H9 (cell line): Measurements from ENCODE around the gene ZNF319. TPM values are rescaled to one million over a fixed set of nuclear protein-coding genes. Genes with fewer than 3 reads are reported as not detected.

Source experiments
- DNase-seq: peaks from one replicate; pipeline ENCODE4 v3.0.0-alpha.2; 2017
- H2AFZ ChIP-seq: one replicate; pipeline ENCODE4 v1.6.1; 2013; ENCODE audit warnings: mild to moderate bottlenecking, low read length, control low read depth, moderate library complexity
- H2AK5ac ChIP-seq: 2 replicates; pipeline ENCODE4 v1.6.1; 2013; ENCODE audit warnings: low read length, control low read depth, mixed read lengths; ENCODE audit not compliant: insufficient read length
- H2BK120ac ChIP-seq: one replicate; pipeline ENCODE4 v1.6.1; 2013; ENCODE audit warnings: low read depth, mild to moderate bottlenecking, low read length, control low read depth, inconsistent platforms; ENCODE audit not compliant: poor library complexity, severe bottlenecking
- H2BK12ac ChIP-seq: 2 replicates; pipeline ENCODE4 v1.6.1; 2013; ENCODE audit warnings: low read length, control low read depth, mixed read lengths, low read depth; ENCODE audit not compliant: insufficient read length
- H2BK15ac ChIP-seq: 2 replicates; pipeline ENCODE4 v1.6.1; 2013; ENCODE audit warnings: low read depth, low read length, control low read depth
- H2BK20ac ChIP-seq: one replicate; pipeline ENCODE4 v1.6.1; 2013; ENCODE audit warnings: low read depth, mild to moderate bottlenecking, low read length, control low read depth, inconsistent platforms; ENCODE audit not compliant: poor library complexity, severe bottlenecking
- H2BK5ac ChIP-seq: 2 replicates; pipeline ENCODE4 v1.6.1; 2013; ENCODE audit warnings: low read length, control low read depth, mixed read lengths; ENCODE audit not compliant: insufficient read length
- H3K14ac ChIP-seq: 2 replicates; pipeline ENCODE4 v1.6.1; 2013; ENCODE audit warnings: low read length, control low read depth; ENCODE audit not compliant: insufficient read depth
- H3K18ac ChIP-seq: 2 replicates; pipeline ENCODE4 v1.6.1; 2013; ENCODE audit warnings: low read depth, mild to moderate bottlenecking, mixed read lengths, low read length, control low read depth; ENCODE audit not compliant: insufficient read length
- H3K23ac ChIP-seq: 2 replicates; pipeline ENCODE4 v1.6.1; 2013; ENCODE audit warnings: low read length, control low read depth, mixed read lengths, low read depth; ENCODE audit not compliant: insufficient read length
- H3K23me2 ChIP-seq: 2 replicates; pipeline ENCODE4 v1.6.1; 2013; ENCODE audit warnings: low read depth, mild to moderate bottlenecking, mixed read lengths, low read length, control low read depth; ENCODE audit not compliant: insufficient read length, poor library complexity, severe bottlenecking
- H3K27ac ChIP-seq: 2 replicates; pipeline ENCODE4 v1.5.1; 2013; ENCODE audit warnings: low read length, control low read depth, mixed read lengths, low read depth; ENCODE audit not compliant: insufficient read length
- H3K27me3 ChIP-seq: 2 replicates; pipeline ENCODE4 v1.6.1; 2013; ENCODE audit warnings: low read length, control low read depth, inconsistent platforms; ENCODE audit not compliant: insufficient read depth
- H3K4ac ChIP-seq: 2 replicates; pipeline ENCODE4 v1.6.1; 2013; ENCODE audit warnings: low read depth, mild to moderate bottlenecking, control low read depth, inconsistent platforms, low read length, moderate library complexity
- H3K4me1 ChIP-seq: 2 replicates; pipeline ENCODE4 v1.6.1; 2013; ENCODE audit warnings: low read length, control low read depth, inconsistent platforms; ENCODE audit not compliant: insufficient read depth
- H3K4me2 ChIP-seq: 2 replicates; pipeline ENCODE4 v1.6.1; 2013; ENCODE audit warnings: low read length, control low read depth, mixed read lengths; ENCODE audit not compliant: insufficient read length, insufficient read depth
- H3K56ac ChIP-seq: 2 replicates; pipeline ENCODE4 v1.6.1; 2013; ENCODE audit warnings: low read depth, mild to moderate bottlenecking, mixed read lengths, low read length, control low read depth; ENCODE audit not compliant: insufficient read length
- H3K79me1 ChIP-seq: 2 replicates; pipeline ENCODE4 v1.6.1; 2013; ENCODE audit warnings: low read depth, mild to moderate bottlenecking, moderate library complexity, low read length, control low read depth, inconsistent platforms; ENCODE audit not compliant: insufficient read depth, poor library complexity, severe bottlenecking
- H3K79me2 ChIP-seq: 2 replicates; pipeline ENCODE4 v1.6.1; 2013; ENCODE audit warnings: low read length, control low read depth, inconsistent platforms; ENCODE audit not compliant: insufficient read depth
- H3K9ac ChIP-seq: 2 replicates; pipeline ENCODE4 v1.6.1; 2013; ENCODE audit warnings: low read length, control low read depth, mixed read lengths; ENCODE audit not compliant: insufficient read length; ENCODE audit errors: extremely low read depth
- H3K9me3 ChIP-seq: one replicate; pipeline ENCODE4 v1.6.1; 2013; ENCODE audit warnings: low read depth, low read length, inconsistent platforms; ENCODE audit not compliant: control insufficient read depth
- H3T11ph ChIP-seq: one replicate; pipeline ENCODE4 v1.6.1; 2013; ENCODE audit warnings: mild to moderate bottlenecking, low read length, control low read depth, inconsistent platforms
- H4K20me1 ChIP-seq: one replicate; pipeline ENCODE4 v1.6.1; 2013; ENCODE audit not compliant: control insufficient read depth, insufficient read length, insufficient read depth
- H4K5ac ChIP-seq: 2 replicates; pipeline ENCODE4 v1.6.1; 2013; ENCODE audit warnings: low read depth, mild to moderate bottlenecking, mixed read lengths, low read length, control low read depth; ENCODE audit not compliant: insufficient read length
- H4K8ac ChIP-seq: replicated peaks from 2 replicates; pipeline ENCODE4 v1.6.1; 2013; ENCODE audit warnings: low read length, control low read depth, mixed read lengths, low read depth; ENCODE audit not compliant: insufficient read length
- H4K91ac ChIP-seq: 2 replicates; pipeline ENCODE4 v1.6.1; 2013; ENCODE audit warnings: low read depth, mild to moderate bottlenecking, moderate library complexity, mixed read lengths, low read length, control low read depth; ENCODE audit not compliant: insufficient read length
- H3K27ac Mint-ChIP-seq, 3 experiments: 2 replicates in 2 of 3; 3 replicates in 1 of 3; pipeline ENCODE4 v1.8.0; 2020 to 2021; ENCODE audit warnings: mixed read lengths in 3 of 3, mild to moderate bottlenecking in 1 of 3, moderate library complexity in 1 of 3
- H3K27me3 Mint-ChIP-seq: 2 replicates; pipeline ENCODE4 v1.8.0; 2021; ENCODE audit warnings: low read depth, mild to moderate bottlenecking, moderate library complexity, mixed read lengths
- H3K36me3 Mint-ChIP-seq, 3 experiments: 2 replicates in 2 of 3; 3 replicates in 1 of 3; pipeline ENCODE4 v1.8.0; 2020 to 2021; ENCODE audit warnings: low read depth in 3 of 3, mixed read lengths in 3 of 3; ENCODE audit not compliant: insufficient read depth in 1 of 3
- H3K4me1 Mint-ChIP-seq, 2 experiments: 2 replicates each; pipeline ENCODE4 v1.8.0; 2020; ENCODE audit warnings: mixed read lengths in 2 of 2
- H3K4me3 Mint-ChIP-seq, 2 experiments: 2 replicates in 1 of 2; 3 replicates in 1 of 2; pipeline ENCODE4 v1.8.0; 2020 to 2021; ENCODE audit warnings: mild to moderate bottlenecking in 2 of 2, mixed read lengths in 2 of 2, moderate library complexity in 1 of 2
- H3K9me3 Mint-ChIP-seq, 2 experiments: 2 replicates in 1 of 2; 3 replicates in 1 of 2; pipeline ENCODE4 v1.8.0; 2020; ENCODE audit warnings: mild to moderate bottlenecking in 2 of 2, mixed read lengths in 2 of 2, moderate library complexity in 1 of 2
- WGBS: extraction: QIAGEN DNeasy Blood & Tissue Kit; methylation state at CpG from one replicate; pipeline ENCODE4 v1.1.7; 2013; ENCODE audit warnings: missing lambda C conversion rate, low lambda C conversion rate, mixed read lengths; ENCODE audit not compliant: insufficient read length; ENCODE audit errors: extremely low coverage; 5-methylcytosine and 5-hydroxymethylcytosine counted together
- total RNA-seq: library from RNA; stranded (reverse); gene quantifications from 2 replicates; pipeline ENCODE4 v1.2.1, GENCODE V29; 2021
- TF ChIP-seq, protein P1 (sequence below): fragments of 200-600 bp; sonication (generic); conservative IDR thresholded peaks from 3 replicates; pipeline ENCODE4 v1.8.0; 2021; ENCODE audit warnings: antibody characterized with exemption, mild to moderate bottlenecking

ZNF319 gene
- total RNA-seq, 1 experiment from 2014 or later: 5.6 TPM

DNA sequence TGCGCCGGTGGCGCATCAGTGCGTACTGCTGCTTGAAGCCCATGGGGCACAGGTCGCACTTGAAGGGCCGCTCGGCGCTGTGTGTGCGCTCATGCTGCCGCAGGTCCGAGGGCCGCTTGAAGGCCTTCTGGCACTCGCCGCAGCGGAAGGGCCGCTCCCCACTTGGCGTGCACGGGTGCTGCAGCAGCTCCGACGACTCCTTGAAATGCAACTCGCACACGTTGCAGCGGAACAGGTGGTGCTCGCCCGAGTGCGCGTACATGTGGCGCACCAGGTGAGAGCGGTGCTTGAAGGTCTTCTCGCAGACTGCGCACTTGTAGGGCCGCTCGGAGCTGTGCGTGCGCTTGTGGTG, 3.3 kb downstream of the ZNF319 start:
- no peak overlapping the region for H2BK120ac ChIP-seq
- H3K18ac ChIP-seq: no peak overlapping the region
- H3K4me1 Mint-ChIP-seq: peaks cover 23 to 25% of the 10 kb centered on the region in 2 experiments
- no peak overlapping the region for H2AK5ac ChIP-seq
- no peak overlapping the region for H3T11ph ChIP-seq
- H2BK20ac ChIP-seq: no peak overlapping the region
- no peaks in the 10 kb centered on the region for H3K79me1 ChIP-seq
- no peak overlapping the region for H3K14ac ChIP-seq
- TF ChIP-seq, protein P1, sequence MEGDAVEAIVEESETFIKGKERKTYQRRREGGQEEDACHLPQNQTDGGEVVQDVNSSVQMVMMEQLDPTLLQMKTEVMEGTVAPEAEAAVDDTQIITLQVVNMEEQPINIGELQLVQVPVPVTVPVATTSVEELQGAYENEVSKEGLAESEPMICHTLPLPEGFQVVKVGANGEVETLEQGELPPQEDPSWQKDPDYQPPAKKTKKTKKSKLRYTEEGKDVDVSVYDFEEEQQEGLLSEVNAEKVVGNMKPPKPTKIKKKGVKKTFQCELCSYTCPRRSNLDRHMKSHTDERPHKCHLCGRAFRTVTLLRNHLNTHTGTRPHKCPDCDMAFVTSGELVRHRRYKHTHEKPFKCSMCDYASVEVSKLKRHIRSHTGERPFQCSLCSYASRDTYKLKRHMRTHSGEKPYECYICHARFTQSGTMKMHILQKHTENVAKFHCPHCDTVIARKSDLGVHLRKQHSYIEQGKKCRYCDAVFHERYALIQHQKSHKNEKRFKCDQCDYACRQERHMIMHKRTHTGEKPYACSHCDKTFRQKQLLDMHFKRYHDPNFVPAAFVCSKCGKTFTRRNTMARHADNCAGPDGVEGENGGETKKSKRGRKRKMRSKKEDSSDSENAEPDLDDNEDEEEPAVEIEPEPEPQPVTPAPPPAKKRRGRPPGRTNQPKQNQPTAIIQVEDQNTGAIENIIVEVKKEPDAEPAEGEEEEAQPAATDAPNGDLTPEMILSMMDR: no peak
- H3K23ac ChIP-seq: no peak overlapping the region
- no peak overlapping the region for H3K27ac ChIP-seq
- H3K4ac ChIP-seq: no peak overlapping the region
- peaks cover 8% of the 10 kb centered on the region for H3K23me2 ChIP-seq
- no peak overlapping the region for H4K8ac ChIP-seq
- H4K20me1 ChIP-seq: no peaks in the 10 kb centered on the region
- no peaks in the 10 kb centered on the region; the same call in 1 of the 2 replicates for H3K79me2 ChIP-seq
- H3K9ac ChIP-seq: no peak overlapping the region
- no peak overlapping the region for H2AFZ ChIP-seq
- no CpG with 5 or more reads among the region's 35 CpGs for WGBS
- no peak overlapping the region for H3K4me3 Mint-ChIP-seq
- no peak overlapping the region for H2BK15ac ChIP-seq
- no peak overlapping the region for H2BK12ac ChIP-seq
- H3K4me2 ChIP-seq: no peak overlapping the region
- H3K9me3 ChIP-seq: no peaks in the 10 kb centered on the region
- H2BK5ac ChIP-seq: no peak overlapping the region
- no peaks in the 10 kb centered on the region; the same call in 1 of the 2 replicates for H3K27me3 Mint-ChIP-seq
- no peak for DNase-seq
- no peaks in the 10 kb centered on the region for H3K27me3 ChIP-seq
- no peak overlapping the region for H4K5ac ChIP-seq
- no peak overlapping the region for H3K56ac ChIP-seq
- no peaks in the 10 kb centered on the region for H3K9me3 Mint-ChIP-seq
- H3K4me1 ChIP-seq: peaks cover 2% of the 10 kb centered on the region; the same call in 1 of the 2 replicates
- H3K36me3 Mint-ChIP-seq: peaks cover 4 to 15% (median 12%) of the 10 kb centered on the region in 3 experiments; a peak in 6 of 7 replicates
- no peak overlapping the region for H3K27ac Mint-ChIP-seq
- H4K91ac ChIP-seq: no peak overlapping the region
